Stimulated activated CD4-positive, alpha-beta T cell treated with anti-CD3 and anti-CD28 coated beads, TNF-alpha, amount 100 ng/mL, for 4 hours (primary cell): ENCODE measurements around the gene IL17RB.

Experiments used
- DNase-seq, 3 experiments: peaks; one replicate each; pipeline ENCODE4 v3.0.0-alpha.2; 2020; ENCODE audit warnings: low read depth in 3 of 3

The IL17RB gene

GRCh38 chr3:53829605-53830004, 16.8 kb upstream of the IL17RB start:
- DNase-seq: no peak

GRCh38 chr3:53830944-53831343, 15.4 kb upstream of the IL17RB start:
- DNase-seq: no peak

- DNase-seq: no peak
These were observed 13.2 kb upstream of the IL17RB start for GRCh38 chr3:53833053-53833645.

GRCh38 chr3:53833700-53834099, 12.7 kb upstream of the IL17RB start:
- no peak for DNase-seq

GRCh38 chr3:53834429-53835095, 11.8 kb upstream of the IL17RB start:
- DNase-seq: no peak

GRCh38 chr3:53835257-53835656, 11.1 kb upstream of the IL17RB start:
- no peak for DNase-seq

GRCh38 chr3:53836084-53836872, 10.1 kb upstream of the IL17RB start:
- no peak for DNase-seq

GRCh38 chr3:53837331-53837730, 9.0 kb upstream of the IL17RB start:
- no peak for DNase-seq

- DNase-seq: no peak
These were observed 5.1 kb upstream of the IL17RB start for GRCh38 chr3:53841296-53841695.

- no peak for DNase-seq
These were observed 3.8 kb upstream of the IL17RB start for GRCh38 chr3:53842436-53843194.

GRCh38 chr3:53843195-53844177, 2.9 kb upstream of the IL17RB start:
- no peak for DNase-seq

- DNase-seq: no peak
These were observed 1.9 kb upstream of the IL17RB start for GRCh38 chr3:53844262-53845102.

GRCh38 chr3:53845103-53845880, 1.1 kb upstream of the IL17RB start:
- DNase-seq: no peak

GRCh38 chr3:53845881-53846133, 561 bp upstream of the IL17RB start:
- no peak for DNase-seq

- no peak for DNase-seq
These were observed 435 bp downstream of the IL17RB start for GRCh38 chr3:53846851-53847155.

- no peak for DNase-seq
These were observed 3.5 kb downstream of the IL17RB start for GRCh38 chr3:53849916-53850315.

GRCh38 chr3:53850895-53851294, 4.5 kb downstream of the IL17RB start:
- DNase-seq: no peak

- DNase-seq: no peak
These were observed 10.6 kb downstream of the IL17RB start for GRCh38 chr3:53856964-53857363.

- DNase-seq: no peak
These were observed 11.9 kb downstream of the IL17RB start for GRCh38 chr3:53858096-53858741.
